Raji (cell line): ENCODE data around the gene HARBI1.

Source experiments
- POLR2A ChIP-seq: IDR thresholded peaks from 2 replicates; pipeline ENCODE4 v1.6.1; 2011; ENCODE audit warnings: low read depth, low read length, control low read depth; ENCODE audit not compliant: insufficient read depth

Gene HARBI1

GRCh38 chr11:46617134-46617971 lies at the start of gene HARBI1, which contains the start of gene ATG13:
Gene HARBI1 (minus strand): TSS chr11:46617227. CDS start chr11:46616237, 990 bp downstream.
Gene ATG13 (plus strand): TSS chr11:46617553. CDS start chr11:46644292, 26,739 bp downstream.
- TF ChIP-seq POLR2A = peak; percentile 77

- no peak for TF ChIP-seq POLR2A
These were observed 49.5 kb upstream of the HARBI1 start for GRCh38 chr11:46666516-46666915.

GRCh38 chr11:46665356-46665755 lies 48.3 kb upstream of the HARBI1 start:
- TF ChIP-seq POLR2A = no peak

- no peak for TF ChIP-seq POLR2A
These were observed 47.6 kb upstream of the HARBI1 start for GRCh38 chr11:46664612-46665011.

GRCh38 chr11:46663277-46663940 lies 46.4 kb upstream of the HARBI1 start:
- TF ChIP-seq POLR2A = no peak

GRCh38 chr11:46662366-46662765 lies 45.3 kb upstream of the HARBI1 start:
- no peak for TF ChIP-seq POLR2A

- no peak for TF ChIP-seq POLR2A
These were observed 44.8 kb upstream of the HARBI1 start for GRCh38 chr11:46661836-46662235.

GRCh38 chr11:46659908-46660307 lies 42.9 kb upstream of the HARBI1 start:
- TF ChIP-seq POLR2A = no peak

- no peak for TF ChIP-seq POLR2A
These were observed 41.2 kb upstream of the HARBI1 start for GRCh38 chr11:46658259-46658658.

GRCh38 chr11:46657186-46657585 lies 40.2 kb upstream of the HARBI1 start:
- TF ChIP-seq POLR2A = no peak

GRCh38 chr11:46655631-46656030 lies 38.6 kb upstream of the HARBI1 start:
- no peak for TF ChIP-seq POLR2A

- no peak for TF ChIP-seq POLR2A
These were observed 32.2 kb upstream of the HARBI1 start for GRCh38 chr11:46649180-46649738.

- no peak for TF ChIP-seq POLR2A
These were observed 27.0 kb upstream of the HARBI1 start for GRCh38 chr11:46643986-46644385.

- no peak for TF ChIP-seq POLR2A
These were observed 26.5 kb upstream of the HARBI1 start for GRCh38 chr11:46643531-46643930.

GRCh38 chr11:46642627-46643335 lies 25.8 kb upstream of the HARBI1 start:
- no peak for TF ChIP-seq POLR2A
